ENCODE results near the gene URB1. TPM values are rescaled to one million over a fixed set of nuclear protein-coding genes. Genes with fewer than 3 reads are reported as not detected.
"Not testable (repeated sequence)": the region's sequence is repeated elsewhere in the genome, so short reads cannot be mapped to it uniquely, and the experiment has no call there.

URB1 gene
- 1 to 10 TPM; 4.6 to 5.5 TPM for polyA plus RNA-seq

DNA sequence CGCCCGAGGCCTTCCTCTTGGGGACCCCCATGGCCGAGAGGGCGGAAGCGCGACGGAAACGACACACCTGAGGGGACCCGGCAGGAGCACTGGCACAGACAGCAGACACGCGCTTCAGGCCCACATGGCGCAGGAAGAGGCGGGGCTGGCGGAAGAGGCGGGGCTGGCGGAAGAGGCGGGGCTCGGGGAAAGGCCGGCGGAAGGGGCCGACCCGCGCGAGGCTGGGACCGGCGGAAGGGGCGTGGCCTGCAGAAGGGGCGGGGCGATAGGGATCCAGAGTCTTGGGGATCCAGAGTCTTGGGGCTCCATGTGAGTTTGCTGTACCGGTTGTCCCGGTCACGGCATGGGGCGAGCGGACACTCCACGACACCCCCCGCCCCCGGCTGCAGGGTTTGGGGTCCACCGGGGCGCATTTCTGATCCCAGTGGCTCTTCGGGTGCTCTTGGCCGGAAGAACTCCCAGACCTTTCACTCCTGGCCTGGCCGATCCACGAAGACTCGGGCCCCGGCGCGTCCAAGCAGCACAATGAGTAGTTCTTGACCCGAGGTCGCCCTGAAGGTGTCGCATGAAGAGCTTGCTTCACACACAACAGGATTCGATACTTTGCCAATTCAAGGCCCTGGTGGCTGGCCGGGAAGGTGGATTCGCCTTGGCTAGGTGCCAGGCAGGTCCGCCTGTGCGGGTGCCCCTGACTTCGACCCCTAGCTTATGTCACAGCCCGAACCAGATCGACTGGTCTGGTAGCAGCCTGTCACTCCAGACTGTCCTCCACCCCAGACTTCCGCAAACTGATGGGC, at the start of gene URB1:
TSS of gene URB1 (minus strand) at position 133 of the 797 bp plus-strand sequence. CDS start at position 31, 102 bp downstream.
- peaks cover 0 to 6% of the 10 kb centered on the region in 2 donors for H3K4me1 ChIP-seq (ENCODE audit: control insufficient read depth in 2 of 2, insufficient read depth in 2 of 2, low read length in 1 of 2)
- peak within 1 kb of the TSS; percentile 61 to 91 for H3K4me3 ChIP-seq (ENCODE audit: low read depth in 1 of 2, low read length in 2 of 2)
- WGBS, 2 donors: 3 to 4% methylated on average over 46 to 59 of the region's 59 CpGs
- H3K27me3 ChIP-seq (ENCODE audit: control insufficient read depth in 1 of 2, insufficient read depth in 2 of 2, low read length in 2 of 2): no peaks in the 10 kb centered on the region
- H3K9me3 ChIP-seq (ENCODE audit: control insufficient read depth in 2 of 2, insufficient read depth in 1 of 2, low read depth in 1 of 2, low read length in 1 of 2): no peaks in the 10 kb centered on the region
- H3K36me3 ChIP-seq (ENCODE audit: control insufficient read depth in 2 of 2, insufficient read depth in 2 of 2, low read length in 1 of 2): no peaks in the 10 kb centered on the region
- H3K27ac ChIP-seq (ENCODE audit: low read depth in 2 of 2, low read length in 1 of 2): peak within 1 kb of the TSS; percentile 88 to 93

DNA sequence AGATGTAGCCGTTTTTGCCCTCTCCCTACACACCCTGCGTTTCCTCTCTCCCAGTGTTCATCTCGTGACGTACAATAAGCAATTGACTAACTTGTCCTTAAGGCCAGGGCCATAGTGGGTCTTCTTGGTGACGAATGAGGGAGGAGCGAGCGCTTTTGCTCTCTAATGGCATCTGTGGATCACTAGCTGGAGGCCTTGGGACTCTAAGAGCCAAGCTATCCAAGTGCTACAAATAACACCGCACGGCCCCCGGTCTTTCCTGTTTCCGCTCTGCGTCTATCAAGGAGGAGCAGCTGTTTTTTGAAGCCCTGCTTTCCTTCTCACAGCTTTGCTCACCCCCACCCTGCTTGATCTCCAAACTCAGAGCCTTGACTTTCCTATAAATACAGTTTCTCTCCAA, 44.9 kb upstream of the URB1 start:
- Histone ChIP-seq H3K9me3 (ENCODE audit: control insufficient read depth in 2 of 2, insufficient read depth in 1 of 2, low read depth in 1 of 2, low read length in 1 of 2) (no peaks in the 10 kb centered on the region), H3K4me1 (ENCODE audit: control insufficient read depth in 2 of 2, insufficient read depth in 2 of 2, low read length in 1 of 2) (peaks cover 0 to 2% of the 10 kb centered on the region in 2 donors), H3K4me3 (ENCODE audit: low read depth in 1 of 2, low read length in 2 of 2) (no peak overlapping the region), H3K36me3 (ENCODE audit: control insufficient read depth in 2 of 2, insufficient read depth in 2 of 2, low read length in 1 of 2) (peaks cover 0 to 2% of the 10 kb centered on the region in 2 donors), H3K27me3 (ENCODE audit: control insufficient read depth in 1 of 2, insufficient read depth in 2 of 2, low read length in 2 of 2) (no peaks in the 10 kb centered on the region), H3K27ac (ENCODE audit: low read depth in 2 of 2, low read length in 1 of 2) (no peak overlapping the region)
- 72 to 80% methylated on average over 12 of the region's 12 CpGs for WGBS, 2 donors

GRCh38 chr21:32432982-32433660, 40.3 kb upstream of the URB1 start:
- not testable (repeated sequence) for H3K4me1 ChIP-seq (ENCODE audit: control insufficient read depth in 2 of 2, insufficient read depth in 2 of 2, low read length in 1 of 2); H3K9me3 ChIP-seq (ENCODE audit: control insufficient read depth in 2 of 2, insufficient read depth in 1 of 2, low read depth in 1 of 2, low read length in 1 of 2); H3K27me3 ChIP-seq (ENCODE audit: control insufficient read depth in 1 of 2, insufficient read depth in 2 of 2, low read length in 2 of 2); H3K36me3 ChIP-seq (ENCODE audit: control insufficient read depth in 2 of 2, insufficient read depth in 2 of 2, low read length in 1 of 2); H3K4me3 ChIP-seq (ENCODE audit: low read depth in 1 of 2, low read length in 2 of 2)
- H3K27ac ChIP-seq (ENCODE audit: low read depth in 2 of 2, low read length in 1 of 2): peak overlapping the region in 1 of 2 donors; percentile 42
- 44 to 48% methylated on average over 15 of the region's 15 CpGs for WGBS, 2 donors

DNA sequence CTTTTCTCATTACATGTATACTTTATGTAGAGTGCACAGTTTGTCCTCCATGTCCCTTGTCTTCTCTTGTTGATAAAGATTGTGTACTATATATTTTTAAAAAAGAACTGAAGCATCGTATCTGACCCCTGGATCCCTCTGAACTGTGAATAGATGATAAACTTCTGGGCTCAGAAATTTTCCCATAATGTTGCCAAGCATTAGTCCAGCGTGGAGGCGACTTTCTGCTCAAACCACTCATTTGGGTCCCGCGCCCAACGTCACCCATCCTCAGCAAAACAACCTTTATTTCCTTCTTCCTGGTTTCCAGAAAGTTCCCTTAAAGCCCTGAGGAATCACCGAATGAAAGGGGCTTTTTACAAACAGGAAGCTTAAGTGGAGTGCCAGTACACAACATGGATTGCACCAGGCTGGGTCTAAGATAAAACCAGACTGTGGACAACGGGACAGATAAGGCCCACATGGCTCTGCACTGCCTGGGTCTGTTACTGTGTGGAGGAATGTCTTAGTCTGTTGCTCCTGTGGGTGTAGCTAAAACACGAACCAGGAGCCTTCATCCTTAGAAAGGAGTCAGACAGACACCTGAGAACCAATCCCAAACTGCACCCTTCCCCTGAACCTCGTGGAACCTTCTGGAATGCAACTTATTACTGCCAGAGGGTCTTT, 35.3 kb upstream of the URB1 start:
- H3K9me3 ChIP-seq (ENCODE audit: control insufficient read depth in 2 of 2, insufficient read depth in 1 of 2, low read depth in 1 of 2, low read length in 1 of 2): no peaks in the 10 kb centered on the region
- no peak overlapping the region for H3K4me3 ChIP-seq (ENCODE audit: low read depth in 1 of 2, low read length in 2 of 2)
- WGBS, 2 donors: 47 to 55% methylated on average over 10 of the region's 10 CpGs
- no peaks in the 10 kb centered on the region for H3K36me3 ChIP-seq (ENCODE audit: control insufficient read depth in 2 of 2, insufficient read depth in 2 of 2, low read length in 1 of 2)
- peak overlapping the region; percentile 43 to 64 for H3K27ac ChIP-seq (ENCODE audit: low read depth in 2 of 2, low read length in 1 of 2)
- no peaks in the 10 kb centered on the region for H3K27me3 ChIP-seq (ENCODE audit: control insufficient read depth in 1 of 2, insufficient read depth in 2 of 2, low read length in 2 of 2)
- peaks cover 0 to 2% of the 10 kb centered on the region in 2 donors for H3K4me1 ChIP-seq (ENCODE audit: control insufficient read depth in 2 of 2, insufficient read depth in 2 of 2, low read length in 1 of 2)

DNA sequence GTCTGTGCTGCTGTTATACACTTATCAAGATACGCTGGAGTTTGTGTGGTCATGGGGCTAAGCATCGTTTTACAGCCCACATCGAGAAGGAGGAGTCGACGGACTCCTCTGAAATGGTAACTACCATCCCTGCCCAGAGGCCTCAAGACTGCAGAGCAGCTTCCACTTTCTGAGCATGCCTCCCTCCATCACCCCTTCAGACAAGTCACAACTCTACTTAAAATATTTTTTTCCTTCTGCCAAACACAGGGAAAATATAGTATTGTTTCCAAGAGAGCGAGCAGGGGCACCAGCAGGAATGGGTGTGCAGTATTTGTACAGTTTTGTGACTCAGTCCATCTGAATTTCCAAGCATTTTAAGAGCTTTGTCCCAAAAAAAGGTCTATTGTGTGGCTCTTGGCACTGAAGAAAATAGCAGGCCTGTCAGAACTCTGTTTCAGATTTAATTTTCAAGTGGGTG, 33.8 kb upstream of the URB1 start:
- no peaks in the 10 kb centered on the region for H3K4me1 ChIP-seq (ENCODE audit: control insufficient read depth in 2 of 2, insufficient read depth in 2 of 2, low read length in 1 of 2)
- no peaks in the 10 kb centered on the region for H3K27me3 ChIP-seq (ENCODE audit: control insufficient read depth in 1 of 2, insufficient read depth in 2 of 2, low read length in 2 of 2)
- no peaks in the 10 kb centered on the region for H3K9me3 ChIP-seq (ENCODE audit: control insufficient read depth in 2 of 2, insufficient read depth in 1 of 2, low read depth in 1 of 2, low read length in 1 of 2)
- peak overlapping the region; percentile 65 to 66 for H3K27ac ChIP-seq (ENCODE audit: low read depth in 2 of 2, low read length in 1 of 2)
- H3K36me3 ChIP-seq (ENCODE audit: control insufficient read depth in 2 of 2, insufficient read depth in 2 of 2, low read length in 1 of 2): no peaks in the 10 kb centered on the region
- H3K4me3 ChIP-seq (ENCODE audit: low read depth in 1 of 2, low read length in 2 of 2): no peak overlapping the region
- 43 to 68% methylated on average over 6 of the region's 6 CpGs for WGBS, 2 donors

DNA sequence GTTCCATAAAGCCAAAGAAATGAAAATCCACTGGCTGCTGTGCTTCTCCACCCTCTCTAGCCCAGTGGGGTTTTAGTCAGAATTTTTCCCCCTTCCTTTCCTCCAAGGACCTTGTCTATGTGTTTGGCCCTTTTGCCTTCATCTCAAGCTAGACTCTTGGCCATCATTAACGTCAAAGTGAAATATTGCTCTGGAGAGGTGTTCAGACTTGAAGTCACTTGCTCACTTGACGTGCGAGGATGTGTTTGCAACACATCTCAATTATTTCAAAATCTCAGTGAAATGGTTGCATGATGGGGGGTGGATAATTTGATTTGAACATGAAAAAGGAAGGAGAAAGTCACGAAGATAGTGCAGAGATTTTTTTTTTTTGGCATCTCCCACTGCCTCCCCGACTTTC, 33.3 kb upstream of the URB1 start:
- H3K27ac ChIP-seq (ENCODE audit: low read depth in 2 of 2, low read length in 1 of 2): peak overlapping the region; percentile 65 to 66

GRCh38 chr21:32425628-32426027, 32.8 kb upstream of the URB1 start:
- WGBS, 2 donors: 53 to 73% methylated on average over 4 of the region's 4 CpGs
- H3K36me3 ChIP-seq (ENCODE audit: control insufficient read depth in 2 of 2, insufficient read depth in 2 of 2, low read length in 1 of 2): no peaks in the 10 kb centered on the region
- H3K4me3 ChIP-seq (ENCODE audit: low read depth in 1 of 2, low read length in 2 of 2): no peak overlapping the region
- H3K27me3 ChIP-seq (ENCODE audit: control insufficient read depth in 1 of 2, insufficient read depth in 2 of 2, low read length in 2 of 2): no peaks in the 10 kb centered on the region
- H3K9me3 ChIP-seq (ENCODE audit: control insufficient read depth in 2 of 2, insufficient read depth in 1 of 2, low read depth in 1 of 2, low read length in 1 of 2): no peaks in the 10 kb centered on the region
- H3K27ac ChIP-seq (ENCODE audit: low read depth in 2 of 2, low read length in 1 of 2): peak overlapping the region; percentile 66 to 74
- H3K4me1 ChIP-seq (ENCODE audit: control insufficient read depth in 2 of 2, insufficient read depth in 2 of 2, low read length in 1 of 2): no peaks in the 10 kb centered on the region

More for the DNA sequence above, 33.3 kb upstream of the URB1 start:
- H3K9me3 ChIP-seq (ENCODE audit: control insufficient read depth in 2 of 2, insufficient read depth in 1 of 2, low read depth in 1 of 2, low read length in 1 of 2): no peaks in the 10 kb centered on the region
- no peaks in the 10 kb centered on the region for H3K27me3 ChIP-seq (ENCODE audit: control insufficient read depth in 1 of 2, insufficient read depth in 2 of 2, low read length in 2 of 2)
- no peaks in the 10 kb centered on the region for H3K4me1 ChIP-seq (ENCODE audit: control insufficient read depth in 2 of 2, insufficient read depth in 2 of 2, low read length in 1 of 2)
- WGBS, 2 donors: 48 to 64% methylated on average over 5 of the region's 5 CpGs
- no peak overlapping the region for H3K4me3 ChIP-seq (ENCODE audit: low read depth in 1 of 2, low read length in 2 of 2)
- no peaks in the 10 kb centered on the region for H3K36me3 ChIP-seq (ENCODE audit: control insufficient read depth in 2 of 2, insufficient read depth in 2 of 2, low read length in 1 of 2)

- no peaks in the 10 kb centered on the region for H3K36me3 ChIP-seq (ENCODE audit: control insufficient read depth in 2 of 2, insufficient read depth in 2 of 2, low read length in 1 of 2)
- no peaks in the 10 kb centered on the region for H3K4me1 ChIP-seq (ENCODE audit: control insufficient read depth in 2 of 2, insufficient read depth in 2 of 2, low read length in 1 of 2)
- no peaks in the 10 kb centered on the region for H3K9me3 ChIP-seq (ENCODE audit: control insufficient read depth in 2 of 2, insufficient read depth in 1 of 2, low read depth in 1 of 2, low read length in 1 of 2)
- H3K27me3 ChIP-seq (ENCODE audit: control insufficient read depth in 1 of 2, insufficient read depth in 2 of 2, low read length in 2 of 2): no peaks in the 10 kb centered on the region
- no peak overlapping the region for H3K4me3 ChIP-seq (ENCODE audit: low read depth in 1 of 2, low read length in 2 of 2)
- H3K27ac ChIP-seq (ENCODE audit: low read depth in 2 of 2, low read length in 1 of 2): peak overlapping the region in 1 of 2 donors; percentile 55
- 80 to 81% methylated on average over 5 of the region's 5 CpGs for WGBS, 2 donors
Measured at GRCh38 chr21:32424674-32425073, 31.9 kb upstream of the URB1 start.

GRCh38 chr21:32424191-32424535, 31.4 kb upstream of the URB1 start:
- H3K36me3 ChIP-seq (ENCODE audit: control insufficient read depth in 2 of 2, insufficient read depth in 2 of 2, low read length in 1 of 2): no peaks in the 10 kb centered on the region
- WGBS, 2 donors: 60% methylated on average over 2 of the region's 2 CpGs
- no peaks in the 10 kb centered on the region for H3K27me3 ChIP-seq (ENCODE audit: control insufficient read depth in 1 of 2, insufficient read depth in 2 of 2, low read length in 2 of 2)
- no peak overlapping the region for H3K4me3 ChIP-seq (ENCODE audit: low read depth in 1 of 2, low read length in 2 of 2)
- H3K4me1 ChIP-seq (ENCODE audit: control insufficient read depth in 2 of 2, insufficient read depth in 2 of 2, low read length in 1 of 2): no peaks in the 10 kb centered on the region
- no peak overlapping the region for H3K27ac ChIP-seq (ENCODE audit: low read depth in 2 of 2, low read length in 1 of 2)
- H3K9me3 ChIP-seq (ENCODE audit: control insufficient read depth in 2 of 2, insufficient read depth in 1 of 2, low read depth in 1 of 2, low read length in 1 of 2): no peaks in the 10 kb centered on the region
